ENCODE measurements around the gene TEKT5.
"Not testable (repeated sequence)": the region's sequence is repeated elsewhere in the genome, so short reads cannot be mapped to it uniquely, and the experiment has no call there.

TEKT5 gene

GRCh38 chr16:10656618-10657017 lies 38.1 kb downstream of the TEKT5 start:
- H3K4me2 ChIP-seq (ENCODE audit: low read length) = no peak overlapping the region
- H3K4me3 ChIP-seq (ENCODE audit: low read length) = no peak overlapping the region
- H3K27me3 ChIP-seq (ENCODE audit: control insufficient read depth, insufficient read depth, low read length) = peaks cover 9% of the 10 kb centered on the region
- no peaks in the 10 kb centered on the region for H3K9me3 ChIP-seq (replicated peaks; ENCODE audit: low read length)
- H3K36me3 ChIP-seq (ENCODE audit: insufficient read depth, low read length) = no peaks in the 10 kb centered on the region
- no peak overlapping the region for H3K9ac ChIP-seq (ENCODE audit: low read depth, low read length)
- H3K4me1 ChIP-seq (ENCODE audit: control insufficient read depth, insufficient read depth, low read length) = no peaks in the 10 kb centered on the region

DNA sequence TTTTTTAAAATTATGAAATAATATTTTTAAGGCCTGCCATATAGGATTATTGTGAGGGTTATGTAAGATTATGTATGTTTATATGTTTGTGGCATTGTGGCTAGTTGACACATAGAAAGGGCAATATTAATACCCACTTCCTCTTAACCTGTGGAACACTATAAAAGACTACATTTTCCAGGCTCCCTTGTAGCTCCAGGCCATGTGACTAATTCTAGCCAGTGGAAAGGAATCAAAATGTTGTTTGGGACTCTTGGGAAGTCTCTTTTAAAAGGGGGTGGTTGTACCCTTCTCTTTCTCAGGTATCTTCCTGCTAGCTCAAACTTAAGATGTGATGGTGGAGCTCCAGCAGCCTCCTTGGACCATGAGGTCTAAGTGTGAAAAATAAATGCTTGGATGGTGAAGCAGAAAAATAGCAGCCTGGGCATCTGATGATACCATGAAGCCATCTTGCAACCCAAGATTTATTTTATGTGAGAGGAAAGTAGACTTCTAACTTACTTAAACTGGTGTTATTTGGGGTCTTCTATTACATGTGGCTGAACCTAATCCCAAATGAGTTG lies 39.2 kb downstream of the TEKT5 start:
- H3K9me3 ChIP-seq (replicated peaks; ENCODE audit: low read length) = no peaks in the 10 kb centered on the region
- H3K27me3 ChIP-seq (ENCODE audit: control insufficient read depth, insufficient read depth, low read length) = peaks cover 6% of the 10 kb centered on the region
- no peaks in the 10 kb centered on the region for H3K4me1 ChIP-seq (ENCODE audit: control insufficient read depth, insufficient read depth, low read length)
- H3K36me3 ChIP-seq (ENCODE audit: insufficient read depth, low read length) = no peaks in the 10 kb centered on the region
- H3K9ac ChIP-seq (ENCODE audit: low read depth, low read length) = no peak overlapping the region
- no peak overlapping the region for H3K4me2 ChIP-seq (ENCODE audit: low read length)
- H3K4me3 ChIP-seq (ENCODE audit: low read length) = no peak overlapping the region

- Histone ChIP-seq H3K9me3 (replicated peaks; ENCODE audit: low read length) (no peaks in the 10 kb centered on the region), H3K4me2 (ENCODE audit: low read length) (no peak overlapping the region), H3K36me3 (ENCODE audit: insufficient read depth, low read length) (no peaks in the 10 kb centered on the region), H3K9ac (ENCODE audit: low read depth, low read length) (no peak overlapping the region), H3K4me3 (ENCODE audit: low read length) (no peak overlapping the region), H3K4me1 (ENCODE audit: control insufficient read depth, insufficient read depth, low read length) (no peaks in the 10 kb centered on the region), H3K27me3 (ENCODE audit: control insufficient read depth, insufficient read depth, low read length) (peaks cover 6% of the 10 kb centered on the region)
Observed at GRCh38 chr16:10654592-10655414, 39.9 kb downstream of the TEKT5 start.

DNA sequence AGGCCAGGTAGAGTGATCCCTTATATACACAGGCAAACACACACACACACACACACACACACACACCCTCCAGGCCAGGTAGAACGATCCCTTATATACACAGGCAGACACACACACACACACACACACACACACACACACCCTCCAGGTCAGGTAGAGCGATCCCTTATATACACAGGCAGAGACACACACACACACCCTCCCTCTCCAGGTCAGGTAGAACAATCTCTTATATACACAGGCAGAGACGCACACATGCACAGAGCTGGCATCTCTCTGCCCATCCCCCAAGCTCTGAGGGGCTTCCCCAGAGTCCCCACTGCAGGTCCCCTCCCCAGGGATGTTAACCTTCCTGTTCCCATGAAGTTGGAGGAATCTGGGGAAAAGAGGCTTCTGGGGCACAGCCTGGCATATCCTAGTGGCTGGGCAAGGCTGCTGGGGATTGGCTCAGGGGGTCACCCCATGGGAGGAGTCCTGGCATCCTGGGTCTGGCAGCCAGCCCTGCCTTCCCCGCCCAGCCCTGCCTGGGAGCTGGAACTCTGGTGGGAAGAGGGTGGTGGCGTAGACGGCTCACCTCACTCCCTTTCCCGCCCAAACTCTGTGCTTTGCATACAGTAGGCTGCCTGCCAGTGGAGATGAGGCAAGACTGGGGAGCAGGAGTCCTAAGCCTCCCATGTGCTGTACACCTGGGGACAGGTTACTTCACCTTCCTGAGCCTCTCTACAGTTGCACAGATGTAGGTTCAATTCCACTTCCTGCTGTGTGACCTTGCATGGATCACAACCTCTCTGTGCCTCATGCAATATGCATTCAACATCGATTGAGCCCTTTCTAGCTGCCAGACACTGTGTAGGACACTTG lies 41.8 kb downstream of the TEKT5 start:
- Histone ChIP-seq H3K9ac (ENCODE audit: low read depth, low read length) (no peak overlapping the region), H3K4me1 (ENCODE audit: control insufficient read depth, insufficient read depth, low read length) (no peaks in the 10 kb centered on the region), H3K36me3 (ENCODE audit: insufficient read depth, low read length) (no peaks in the 10 kb centered on the region), H3K4me2 (ENCODE audit: low read length) (no peak overlapping the region), H3K27me3 (ENCODE audit: control insufficient read depth, insufficient read depth, low read length) (peaks cover 6% of the 10 kb centered on the region), H3K9me3 (replicated peaks; ENCODE audit: low read length) (no peaks in the 10 kb centered on the region), H3K4me3 (ENCODE audit: low read length) (no peak overlapping the region)

DNA sequence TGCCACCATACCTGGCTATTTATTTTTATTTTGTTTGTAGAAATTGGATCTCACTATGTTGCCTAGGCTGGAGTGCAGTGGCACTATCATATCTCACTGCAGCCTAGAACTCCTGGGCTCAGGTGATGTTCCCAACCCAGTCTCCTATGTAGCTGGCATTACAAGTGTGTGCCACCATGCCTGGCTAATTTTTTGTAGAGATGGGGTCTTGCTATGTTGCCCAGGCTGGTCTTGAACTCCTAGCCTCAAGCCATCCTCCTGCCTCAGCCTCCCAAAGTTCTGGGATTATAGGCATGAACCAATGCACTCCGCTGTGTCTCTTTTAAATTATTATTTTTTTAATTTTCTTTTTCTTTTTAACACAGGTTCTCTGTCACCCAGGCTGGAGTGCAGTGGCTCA lies 45.6 kb downstream of the TEKT5 start:
- not testable (repeated sequence) for H3K36me3 ChIP-seq (ENCODE audit: insufficient read depth, low read length); H3K4me1 ChIP-seq (ENCODE audit: control insufficient read depth, insufficient read depth, low read length); H3K9me3 ChIP-seq (replicated peaks; ENCODE audit: low read length); H3K9ac ChIP-seq (ENCODE audit: low read depth, low read length); H3K4me2 ChIP-seq (ENCODE audit: low read length); H3K27me3 ChIP-seq (ENCODE audit: control insufficient read depth, insufficient read depth, low read length); H3K4me3 ChIP-seq (ENCODE audit: low read length)

DNA sequence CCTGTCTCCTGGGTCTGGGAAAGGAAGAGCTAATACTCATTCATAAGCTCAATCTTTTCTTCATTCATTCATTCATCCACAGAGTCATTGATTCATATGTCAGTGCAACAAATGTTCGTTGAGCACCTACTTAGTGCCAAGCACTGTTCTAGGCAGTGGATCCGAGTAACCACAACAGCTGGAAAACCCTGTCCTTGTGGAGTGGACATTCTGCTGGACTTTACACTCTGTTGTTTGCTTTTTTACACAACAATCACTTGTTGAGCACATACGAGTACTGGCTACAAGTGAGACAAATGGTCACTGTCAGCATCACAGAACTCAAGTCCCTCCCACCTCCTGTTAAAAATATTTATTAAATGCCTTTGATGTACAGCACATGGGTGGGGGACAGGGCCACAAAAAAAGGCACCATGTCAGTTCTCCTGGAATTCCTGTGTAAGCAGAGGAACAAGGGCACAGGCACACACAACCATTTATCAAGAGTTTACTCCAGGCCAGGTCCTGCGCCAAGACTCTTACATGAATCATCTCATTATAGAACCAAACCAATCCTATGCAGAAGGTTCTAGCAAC lies 46.9 kb downstream of the TEKT5 start:
- H3K4me2 ChIP-seq (ENCODE audit: low read length) = no peak overlapping the region
- H3K4me1 ChIP-seq (ENCODE audit: control insufficient read depth, insufficient read depth, low read length) = no peaks in the 10 kb centered on the region
- no peaks in the 10 kb centered on the region for H3K9me3 ChIP-seq (replicated peaks; ENCODE audit: low read length)

DNA sequence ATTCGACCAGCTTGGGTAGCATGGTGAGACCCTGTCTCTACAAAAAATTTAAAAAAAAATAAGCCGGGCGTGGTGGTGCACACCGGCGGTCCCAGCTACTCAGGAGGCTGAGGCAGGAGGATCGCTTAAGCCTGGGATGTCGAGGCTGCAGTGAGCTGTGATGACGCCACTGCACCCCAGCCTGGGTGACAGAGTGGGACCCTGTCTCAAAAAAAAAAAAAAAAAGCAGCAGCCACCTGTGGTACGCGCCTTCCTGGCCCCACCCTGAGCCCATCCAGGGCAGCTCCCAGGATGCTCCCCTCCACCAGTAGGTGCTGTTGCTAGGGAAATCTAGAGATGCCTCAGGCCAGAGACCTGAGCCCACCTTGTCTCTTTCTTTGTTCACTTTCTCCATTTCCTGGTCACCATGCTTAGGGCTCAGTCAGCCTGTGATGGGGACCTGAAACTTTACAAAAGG lies 47.4 kb downstream of the TEKT5 start:
- Histone ChIP-seq H3K27me3 (ENCODE audit: control insufficient read depth, insufficient read depth, low read length) (no peaks in the 10 kb centered on the region), H3K36me3 (ENCODE audit: insufficient read depth, low read length) (no peaks in the 10 kb centered on the region), H3K9me3 (replicated peaks; ENCODE audit: low read length) (no peaks in the 10 kb centered on the region), H3K9ac (ENCODE audit: low read depth, low read length) (no peak overlapping the region), H3K4me1 (ENCODE audit: control insufficient read depth, insufficient read depth, low read length) (no peaks in the 10 kb centered on the region), H3K4me2 (ENCODE audit: low read length) (no peak overlapping the region), H3K4me3 (ENCODE audit: low read length) (no peak overlapping the region)

More for the DNA sequence above, 46.9 kb downstream of the TEKT5 start:
- Histone ChIP-seq H3K27me3 (ENCODE audit: control insufficient read depth, insufficient read depth, low read length) (no peaks in the 10 kb centered on the region), H3K4me3 (ENCODE audit: low read length) (no peak overlapping the region), H3K9ac (ENCODE audit: low read depth, low read length) (no peak overlapping the region), H3K36me3 (ENCODE audit: insufficient read depth, low read length) (no peaks in the 10 kb centered on the region)

DNA sequence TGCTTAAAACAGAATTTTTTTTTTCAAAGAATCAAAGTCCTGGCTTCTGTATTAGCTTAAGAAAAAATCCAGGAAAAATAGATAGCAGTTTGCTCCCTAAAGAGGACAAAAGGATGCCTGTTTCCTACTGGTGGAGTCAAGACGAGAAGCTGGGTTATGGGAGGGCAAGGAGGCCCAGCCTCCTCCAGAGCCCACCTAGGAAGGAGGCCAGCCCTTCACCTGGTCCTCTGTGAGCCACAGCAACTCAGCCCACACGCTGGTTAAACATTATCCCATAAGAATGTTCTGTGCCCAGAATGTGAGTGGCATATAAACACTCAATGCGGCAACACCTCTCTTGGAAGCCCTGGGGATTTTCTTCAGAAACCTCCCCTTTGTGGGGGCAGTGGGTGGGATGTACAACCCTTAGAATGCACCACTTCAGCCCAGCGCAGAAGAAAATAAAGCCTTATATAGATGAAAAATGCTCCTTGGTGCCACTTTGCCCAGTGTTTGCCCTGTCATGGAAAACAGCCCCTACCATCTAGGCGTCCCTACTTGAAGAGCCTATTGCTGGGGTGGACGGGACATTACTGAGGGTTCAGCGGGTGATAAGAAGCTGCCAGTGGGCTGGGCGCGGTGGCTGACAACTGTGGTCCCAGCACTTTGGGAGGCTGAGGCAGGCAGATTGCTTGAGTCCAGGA lies 48.0 kb downstream of the TEKT5 start:
- Histone ChIP-seq H3K27me3 (ENCODE audit: control insufficient read depth, insufficient read depth, low read length) (no peaks in the 10 kb centered on the region), H3K9ac (ENCODE audit: low read depth, low read length) (no peak overlapping the region), H3K36me3 (ENCODE audit: insufficient read depth, low read length) (no peaks in the 10 kb centered on the region)

GRCh38 chr16:10646228-10646580 lies 48.5 kb downstream of the TEKT5 start:
- Histone ChIP-seq H3K27me3 (ENCODE audit: control insufficient read depth, insufficient read depth, low read length) (peaks cover under 1% of the 10 kb centered on the region), H3K4me1 (ENCODE audit: control insufficient read depth, insufficient read depth, low read length) (no peaks in the 10 kb centered on the region), H3K4me2 (ENCODE audit: low read length) (no peak overlapping the region), H3K9me3 (replicated peaks; ENCODE audit: low read length) (no peaks in the 10 kb centered on the region), H3K9ac (ENCODE audit: low read depth, low read length) (no peak overlapping the region), H3K36me3 (ENCODE audit: insufficient read depth, low read length) (no peaks in the 10 kb centered on the region), H3K4me3 (ENCODE audit: low read length) (no peak overlapping the region)

More for the DNA sequence above, 48.0 kb downstream of the TEKT5 start:
- H3K9me3 ChIP-seq (replicated peaks; ENCODE audit: low read length) = no peaks in the 10 kb centered on the region
- no peaks in the 10 kb centered on the region for H3K4me1 ChIP-seq (ENCODE audit: control insufficient read depth, insufficient read depth, low read length)
- no peak overlapping the region for H3K4me3 ChIP-seq (ENCODE audit: low read length)
- H3K4me2 ChIP-seq (ENCODE audit: low read length) = no peak overlapping the region

- no peak overlapping the region for H3K4me3 ChIP-seq (ENCODE audit: low read length)
- H3K9me3 ChIP-seq (replicated peaks; ENCODE audit: low read length) = no peaks in the 10 kb centered on the region
- H3K36me3 ChIP-seq (ENCODE audit: insufficient read depth, low read length) = no peaks in the 10 kb centered on the region
- no peak overlapping the region for H3K4me2 ChIP-seq (ENCODE audit: low read length)
- no peaks in the 10 kb centered on the region for H3K4me1 ChIP-seq (ENCODE audit: control insufficient read depth, insufficient read depth, low read length)
- peaks cover 15% of the 10 kb centered on the region for H3K27me3 ChIP-seq (ENCODE audit: control insufficient read depth, insufficient read depth, low read length)
- H3K9ac ChIP-seq (ENCODE audit: low read depth, low read length) = no peak overlapping the region
Observed at GRCh38 chr16:10644092-10644491, 50.6 kb downstream of the TEKT5 start.

- H3K4me1 ChIP-seq (ENCODE audit: control insufficient read depth, insufficient read depth, low read length) = no peaks in the 10 kb centered on the region
- H3K36me3 ChIP-seq (ENCODE audit: insufficient read depth, low read length) = no peaks in the 10 kb centered on the region
- no peaks in the 10 kb centered on the region for H3K9me3 ChIP-seq (replicated peaks; ENCODE audit: low read length)
- peaks cover 21% of the 10 kb centered on the region for H3K27me3 ChIP-seq (ENCODE audit: control insufficient read depth, insufficient read depth, low read length)
- no peak overlapping the region for H3K9ac ChIP-seq (ENCODE audit: low read depth, low read length)
- no peak overlapping the region for H3K4me3 ChIP-seq (ENCODE audit: low read length)
- H3K4me2 ChIP-seq (ENCODE audit: low read length) = no peak overlapping the region
Observed at GRCh38 chr16:10642964-10643363, 51.8 kb downstream of the TEKT5 start.
